GM13976 (cell line): ENCODE data around the gene NEK4.

Experiments
- DNase-seq: peaks from one replicate; pipeline ENCODE4 v3.0.0; 2012; ENCODE audit warnings: low spot score
- in situ Hi-C: fragments of 300-500 bp; cut with MboI; formaldehyde crosslinking; loops from one replicate; pipeline ENCODE4 v1.12.0; 2022; ENCODE audit warnings: low sequenced_read_pairs, mixed read lengths, inconsistent platforms; ENCODE audit not compliant: unreplicated experiment
- TF ChIP-seq, protein P1 (sequence below): IDR thresholded peaks from 2 replicates; pipeline ENCODE4 v1.5.1; 2012; ENCODE audit warnings: borderline replicate concordance, mild to moderate bottlenecking; ENCODE audit not compliant: insufficient read depth; ENCODE audit errors: extremely low read depth, missing control alignments, control extremely low read depth

NEK4 gene

DNA sequence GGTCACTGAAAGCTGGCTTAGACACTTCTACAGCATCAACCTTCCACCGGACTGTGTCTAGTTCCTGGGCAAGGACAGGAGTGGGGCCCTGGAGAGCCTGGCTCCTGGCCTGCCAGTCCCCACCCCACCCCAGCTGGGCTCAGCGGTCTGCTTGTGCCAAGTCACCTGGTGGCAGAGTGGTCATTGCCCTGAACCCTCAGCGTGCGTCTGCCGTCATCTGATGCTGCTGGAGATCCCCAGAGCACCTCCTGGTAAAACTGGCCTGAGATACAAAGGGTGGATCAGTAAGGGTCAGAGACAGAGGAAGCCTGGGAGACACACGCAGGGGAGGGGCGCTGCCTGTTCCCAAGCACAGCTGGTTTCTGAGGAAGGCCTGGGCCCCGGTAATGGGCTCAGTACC lies 43.1 kb upstream of the NEK4 start:
- TF ChIP-seq, protein P1, sequence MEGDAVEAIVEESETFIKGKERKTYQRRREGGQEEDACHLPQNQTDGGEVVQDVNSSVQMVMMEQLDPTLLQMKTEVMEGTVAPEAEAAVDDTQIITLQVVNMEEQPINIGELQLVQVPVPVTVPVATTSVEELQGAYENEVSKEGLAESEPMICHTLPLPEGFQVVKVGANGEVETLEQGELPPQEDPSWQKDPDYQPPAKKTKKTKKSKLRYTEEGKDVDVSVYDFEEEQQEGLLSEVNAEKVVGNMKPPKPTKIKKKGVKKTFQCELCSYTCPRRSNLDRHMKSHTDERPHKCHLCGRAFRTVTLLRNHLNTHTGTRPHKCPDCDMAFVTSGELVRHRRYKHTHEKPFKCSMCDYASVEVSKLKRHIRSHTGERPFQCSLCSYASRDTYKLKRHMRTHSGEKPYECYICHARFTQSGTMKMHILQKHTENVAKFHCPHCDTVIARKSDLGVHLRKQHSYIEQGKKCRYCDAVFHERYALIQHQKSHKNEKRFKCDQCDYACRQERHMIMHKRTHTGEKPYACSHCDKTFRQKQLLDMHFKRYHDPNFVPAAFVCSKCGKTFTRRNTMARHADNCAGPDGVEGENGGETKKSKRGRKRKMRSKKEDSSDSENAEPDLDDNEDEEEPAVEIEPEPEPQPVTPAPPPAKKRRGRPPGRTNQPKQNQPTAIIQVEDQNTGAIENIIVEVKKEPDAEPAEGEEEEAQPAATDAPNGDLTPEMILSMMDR, result no peak
- DNase-seq, result no peak
- in situ Hi-C loops, result no loop called here

DNA sequence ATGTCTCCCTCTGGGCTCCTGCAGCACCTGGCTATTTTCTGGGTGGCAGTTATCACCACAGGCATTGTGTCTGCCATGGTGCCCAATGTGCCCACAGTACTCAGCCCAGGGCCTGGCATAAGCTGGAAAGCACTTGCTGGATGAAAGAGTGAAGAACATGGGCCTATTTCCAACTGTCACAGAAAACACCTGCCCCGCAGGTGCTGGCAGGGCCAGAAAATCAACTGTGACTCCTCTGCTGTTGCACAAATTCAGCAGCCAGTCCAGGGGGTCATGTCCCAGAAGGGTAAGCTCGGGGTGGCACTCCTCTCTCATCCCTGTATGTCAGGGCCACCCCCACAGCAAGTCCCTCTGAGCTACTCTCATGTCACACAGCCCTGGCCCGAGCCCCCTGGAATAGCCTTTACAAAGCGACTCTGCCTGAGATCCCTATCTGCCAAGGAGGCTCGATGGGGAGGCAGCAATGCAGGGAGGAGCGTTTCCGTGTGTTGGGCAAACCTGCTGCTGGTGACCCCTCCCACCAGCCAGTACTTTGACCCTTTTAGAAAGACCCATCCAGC lies 40.8 kb upstream of the NEK4 start:
- in situ Hi-C loops, result no loop called here
- no peak for DNase-seq
- TF ChIP-seq, protein P1, result no peak

- TF ChIP-seq, protein P1, result no peak
- no peak for DNase-seq
- in situ Hi-C loops, result no loop called here
Measured at GRCh38 chr3:52810923-52811322, 40.2 kb upstream of the NEK4 start.

- in situ Hi-C loops, result no loop called here
- no peak for DNase-seq
- TF ChIP-seq, protein P1, result no peak
Measured at GRCh38 chr3:52809662-52810377, 39.1 kb upstream of the NEK4 start.

DNA sequence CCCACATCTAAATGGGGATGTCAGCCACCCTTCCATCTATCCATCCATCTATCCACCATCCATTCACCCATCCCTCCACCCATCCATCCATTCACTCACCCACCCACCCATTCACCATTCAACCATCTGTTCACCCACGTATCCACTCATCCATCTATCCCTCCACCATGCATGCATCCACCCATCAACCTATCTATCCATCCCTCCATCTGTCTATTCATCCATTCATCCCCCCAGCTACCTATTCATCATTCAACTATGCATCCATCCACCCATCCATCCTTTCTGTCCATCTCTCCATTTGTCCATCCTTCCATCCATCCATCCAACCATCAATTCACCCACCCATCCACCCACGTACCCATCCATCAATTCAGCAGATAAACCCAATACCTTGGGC lies 38.4 kb upstream of the NEK4 start:
- DNase-seq, result no peak
- in situ Hi-C loops, result no loop called here
- TF ChIP-seq, protein P1, result no peak

GRCh38 chr3:52805270-52806039 lies 34.7 kb upstream of the NEK4 start:
- TF ChIP-seq, protein P1, result no peak
- no peak for DNase-seq
- in situ Hi-C loops, result no loop called here
